H1 (cell line): Measurements from ENCODE around the gene ST6GALNAC3. TPM values are rescaled to one million over a fixed set of nuclear protein-coding genes. Genes with fewer than 3 reads are reported as not detected.

Source experiments
- CTCF ChIA-PET: fragments of 300-600 bp; sonication (Branson Sonifier 250); formaldehyde crosslinking; loops from one replicate; lab custom pipeline; 2021; ENCODE audit not compliant: partially characterized antibody; lab: Charles Lee
- POLR2A ChIA-PET: fragments of 300-600 bp; sonication (Branson Sonifier 250); formaldehyde crosslinking; loops from one replicate; lab custom pipeline; 2021; ENCODE audit warnings: inconsistent platforms; ENCODE audit not compliant: partially characterized antibody; lab: Charles Lee
- DNase-seq, 2 experiments: peaks; one replicate each; pipeline versions ENCODE4 v3.0.0 to v3.0.0-alpha.2; 2010 to 2022; ENCODE audit warnings: low spot score in 2 of 2, low read depth in 1 of 2, mixed read lengths in 1 of 2
- FAIRE-seq: peaks from 2 replicates; lab custom pipeline; 2011; peaks lifted over from hg19 to GRCh38; lab: Jason Lieb, UNC
- H2AFZ ChIP-seq: 2 replicates; pipeline ENCODE4 v1.8.1; 2012; ENCODE audit warnings: low read length, inconsistent platforms
- H2AK5ac ChIP-seq: 2 replicates; pipeline ENCODE4 v1.6.1; 2013; ENCODE audit warnings: low read depth, low read length
- H2BK120ac ChIP-seq: replicated peaks from 2 replicates; pipeline ENCODE3; 2013; ENCODE audit warnings: low read depth, low read length, inconsistent platforms
- H2BK12ac ChIP-seq: 2 replicates; pipeline ENCODE4 v1.6.1; 2013; ENCODE audit warnings: low read depth, low read length
- H2BK15ac ChIP-seq: 2 replicates; pipeline ENCODE4 v1.6.1; 2013; ENCODE audit warnings: low read length
- H2BK20ac ChIP-seq: 2 replicates; pipeline ENCODE4 v1.6.1; 2013; ENCODE audit warnings: low read length
- H2BK5ac ChIP-seq: 2 replicates; pipeline ENCODE4 v1.6.1; 2013; ENCODE audit warnings: low read depth, low read length
- H3K14ac ChIP-seq: 2 replicates; pipeline ENCODE4 v1.6.1; 2013; ENCODE audit warnings: inconsistent platforms; ENCODE audit not compliant: insufficient read length
- H3K18ac ChIP-seq: 2 replicates; pipeline ENCODE4 v1.6.1; 2013; ENCODE audit warnings: low read length; ENCODE audit errors: extremely low read depth
- H3K23ac ChIP-seq: 2 replicates; pipeline ENCODE4 v1.6.1; 2013; ENCODE audit warnings: inconsistent platforms; ENCODE audit not compliant: insufficient read length
- H3K23me2 ChIP-seq: 2 replicates; pipeline ENCODE4 v1.6.1; 2013; ENCODE audit warnings: low read depth, low read length
- H3K27ac ChIP-seq: 2 replicates; pipeline ENCODE4 v1.6.1; 2011; ENCODE audit warnings: low read depth, low read length, inconsistent platforms
- H3K27me3 ChIP-seq, 4 experiments: replicated peaks in 1 of 4; 1 replicate in 1 of 4; 2 replicates in 3 of 4; pipeline versions ENCODE4 v1.6.1 to v1.8.1; 2011 to 2013; ENCODE audit warnings: low read length in 3 of 4, mild to moderate bottlenecking in 3 of 4, inconsistent platforms in 2 of 4, mixed read lengths in 2 of 4, moderate library complexity in 1 of 4; ENCODE audit not compliant: control insufficient read depth in 3 of 4, insufficient read depth in 3 of 4; ENCODE audit errors: extremely low read depth in 1 of 4
- H3K36me3 ChIP-seq, 4 experiments: 2 replicates each; pipeline versions ENCODE4 v1.6.1 to v1.8.1; 2011 to 2013; ENCODE audit warnings: mild to moderate bottlenecking in 4 of 4, low read length in 3 of 4, moderate library complexity in 2 of 4, control low read depth in 1 of 4, inconsistent platforms in 1 of 4; ENCODE audit not compliant: insufficient read depth in 4 of 4, control insufficient read depth in 2 of 4
- H3K4ac ChIP-seq: replicated peaks from 2 replicates; pipeline ENCODE3; 2013; ENCODE audit warnings: low read length, low read depth, mixed read lengths, inconsistent platforms; ENCODE audit not compliant: insufficient read length
- H3K4me1 ChIP-seq, 4 experiments: replicated peaks in 1 of 4; 1 replicate in 1 of 4; 2 replicates in 3 of 4; pipeline versions ENCODE4 v1.6.1 to v1.8.1; 2011 to 2013; ENCODE audit warnings: low read length in 3 of 4, inconsistent platforms in 2 of 4, mixed read lengths in 1 of 4; ENCODE audit not compliant: insufficient read depth in 4 of 4, control insufficient read depth in 3 of 4
- H3K4me2 ChIP-seq, 2 experiments: 2 replicates each; pipeline versions ENCODE4 v1.6.1 to v1.8.1; 2011 to 2013; ENCODE audit warnings: low read depth in 2 of 2, low read length in 2 of 2, control low read depth in 1 of 2, inconsistent platforms in 1 of 2, mild to moderate bottlenecking in 1 of 2; ENCODE audit not compliant: insufficient read depth in 1 of 2
- H3K4me3 ChIP-seq, 4 experiments: fragments of 200-600, 300-600 bp in 1 of 4; sonication (generic), shearing (Covaris generic), sonication (Bioruptor Twin) in 1 of 4; 2 replicates each; pipeline versions ENCODE4 v1.5.1 to v1.8.1; 2011 to 2016; ENCODE audit warnings: low read length in 4 of 4, low read depth in 3 of 4, control low read depth in 2 of 4, inconsistent platforms in 2 of 4, mild to moderate bottlenecking in 2 of 4, mixed read lengths in 1 of 4, moderate library complexity in 1 of 4; ENCODE audit not compliant: insufficient read depth in 2 of 4; ENCODE audit errors: extremely low read depth in 1 of 4
- H3K56ac ChIP-seq: replicated peaks from 2 replicates; pipeline ENCODE3; 2013; ENCODE audit warnings: low read depth, mild to moderate bottlenecking, mixed read lengths, low read length, inconsistent platforms; ENCODE audit not compliant: insufficient read length
- H3K79me1 ChIP-seq: 2 replicates; pipeline ENCODE4 v1.6.1; 2013; ENCODE audit warnings: low read depth, low read length, control low read depth
- H3K79me2 ChIP-seq, 2 experiments: 2 replicates each; pipeline versions ENCODE4 v1.6.1 to v1.8.1; 2012 to 2013; ENCODE audit warnings: low read length in 2 of 2, mild to moderate bottlenecking in 2 of 2, inconsistent platforms in 1 of 2; ENCODE audit not compliant: insufficient read depth in 2 of 2, control insufficient read depth in 1 of 2
- H3K9ac ChIP-seq, 4 experiments: replicated peaks in 1 of 4; 1 replicate in 1 of 4; 2 replicates in 3 of 4; pipeline versions ENCODE4 v1.6.1 to v1.8.1; 2011 to 2013; ENCODE audit warnings: low read depth in 3 of 4, low read length in 3 of 4, control low read depth in 2 of 4, mild to moderate bottlenecking in 2 of 4, moderate library complexity in 2 of 4, inconsistent platforms in 1 of 4; ENCODE audit errors: extremely low read depth in 1 of 4
- H3K9me3 ChIP-seq, 2 experiments: 2 replicates each; pipeline versions ENCODE4 v1.6.1 to v1.8.1; 2012 to 2013; ENCODE audit warnings: mild to moderate bottlenecking in 2 of 2, moderate library complexity in 2 of 2, control low read depth in 1 of 2, inconsistent platforms in 1 of 2, low read depth in 1 of 2, low read length in 1 of 2, mixed read lengths in 1 of 2; ENCODE audit not compliant: insufficient read depth in 2 of 2
- H4K20me1 ChIP-seq, 2 experiments: replicated peaks in 1 of 2; 2 replicates each; pipeline versions ENCODE3 to v1.8.1; 2011 to 2013; ENCODE audit warnings: inconsistent platforms in 2 of 2, low read length in 2 of 2, mild to moderate bottlenecking in 1 of 2; ENCODE audit not compliant: insufficient read depth in 2 of 2, control insufficient read depth in 1 of 2
- H4K5ac ChIP-seq: 2 replicates; pipeline ENCODE4 v1.6.1; 2013; ENCODE audit warnings: low read length, low read depth, mixed read lengths, inconsistent platforms; ENCODE audit not compliant: insufficient read length
- H4K8ac ChIP-seq: 2 replicates; pipeline ENCODE4 v1.8.0; 2013; ENCODE audit warnings: mild to moderate bottlenecking, moderate library complexity, low read length, inconsistent platforms; ENCODE audit not compliant: insufficient read depth; ENCODE audit errors: extremely low read depth
- H4K91ac ChIP-seq: replicated peaks from 2 replicates; pipeline ENCODE3; 2013; ENCODE audit warnings: low read length, mixed read lengths, inconsistent platforms; ENCODE audit not compliant: insufficient read length
- CHD1 ChIP-seq: IDR thresholded peaks from 2 replicates; pipeline ENCODE4 v1.6.1; 2012; ENCODE audit warnings: low read depth, low read length, improper control_type of control experiment
- CREB1 ChIP-seq: IDR thresholded peaks from 2 replicates; pipeline ENCODE4 v1.6.1; 2012; ENCODE audit warnings: inconsistent platforms
- EP300 ChIP-seq, 2 experiments: IDR thresholded peaks; 1 replicate in 1 of 2; 2 replicates in 1 of 2; pipeline ENCODE4 v1.6.1; 2011 to 2012; ENCODE audit warnings: low read depth in 2 of 2, low read length in 2 of 2, mild to moderate bottlenecking in 2 of 2, borderline replicate concordance in 1 of 2, inconsistent platforms in 1 of 2, moderate library complexity in 1 of 2
- EZH2 ChIP-seq: fragments of 200-600 bp; sonication (generic); IDR thresholded peaks from 2 replicates; pipeline ENCODE4 v1.7.1; 2012; ENCODE audit warnings: low read depth, mild to moderate bottlenecking, moderate library complexity, low read length, inconsistent platforms; ENCODE audit not compliant: severe bottlenecking
- HDAC2 ChIP-seq, 2 experiments: fragments of 300-600 bp in 1 of 2; sonication (generic) in 1 of 2; IDR thresholded peaks; 2 replicates each; pipeline ENCODE4 v1.6.1; 2011 to 2012; ENCODE audit warnings: low read depth in 2 of 2, low read length in 2 of 2, mild to moderate bottlenecking in 2 of 2, moderate library complexity in 2 of 2, borderline replicate concordance in 1 of 2, inconsistent platforms in 1 of 2
- JUND ChIP-seq: IDR thresholded peaks from 2 replicates; pipeline ENCODE4 v1.6.1; 2011; ENCODE audit warnings: mild to moderate bottlenecking, improper control_type of control experiment, low read length
- KDM4A ChIP-seq: IDR thresholded peaks from one replicate; pipeline ENCODE4 v1.7.1; 2012; ENCODE audit warnings: low read depth, mild to moderate bottlenecking, moderate library complexity, low read length, inconsistent platforms; ENCODE audit not compliant: severe bottlenecking
- KDM5A ChIP-seq: fragments of 200-600 bp; IDR thresholded peaks from 2 replicates; pipeline ENCODE4 v1.7.1; 2012; ENCODE audit warnings: mild to moderate bottlenecking, low read length, inconsistent platforms, mixed read lengths
- MAFK ChIP-seq: IDR thresholded peaks from 2 replicates; pipeline ENCODE4 v1.6.1; 2012; ENCODE audit warnings: low read depth, mild to moderate bottlenecking, improper control_type of control experiment, low read length
- NANOG ChIP-seq: IDR thresholded peaks from 2 replicates; pipeline ENCODE4 v1.6.1; 2011; ENCODE audit warnings: low read length, low read depth, mild to moderate bottlenecking, inconsistent platforms; ENCODE audit not compliant: insufficient read depth, poor library complexity, severe bottlenecking
- SUZ12 ChIP-seq: fragments of 200-600 bp; sonication (generic); IDR thresholded peaks from 2 replicates; pipeline ENCODE4 v1.6.1; 2012; ENCODE audit warnings: mild to moderate bottlenecking, inconsistent platforms, low read length, moderate library complexity, mixed read lengths
- WGBS, 2 experiments: shearing (Covaris generic) in 1 of 2; methylation state at CpG; one replicate each; pipeline versions ENCODE4 v1.1.6 to v1.1.7; 2013 to 2015; ENCODE audit warnings: low lambda C conversion rate in 2 of 2, mixed read lengths in 2 of 2, inconsistent platforms in 1 of 2, low coverage in 1 of 2, missing lambda C conversion rate in 1 of 2; ENCODE audit not compliant: insufficient replicate concordance in 2 of 2, insufficient coverage in 1 of 2, insufficient read length in 1 of 2; ENCODE audit errors: extremely low coverage in 1 of 2, missing lambda C conversion rate in 1 of 2; 5-methylcytosine and 5-hydroxymethylcytosine counted together
- polyA plus RNA-seq, 7 experiments: library from polyadenylated mRNA; depleted of rRNA in 3 of 7; stranded (reverse) in 5 of 7; unstranded in 2 of 7; fragments of >200 nt in 5 of 7; fragments of 200-250 nt in 2 of 7; gene quantifications; 1 replicate in 5 of 7; 2 replicates in 1 of 7; 4 replicates in 1 of 7; pipeline versions ENCODE4 v1.2.1 to v1.2.3, GENCODE V29; 2011 to 2013; ENCODE audit warnings: missing spikeins in 2 of 7, mixed read lengths in 2 of 7
- total RNA-seq: library from RNA; stranded (reverse); fragmentation: NEBNext Ultra II Directional; extraction: Animal tissue kit (Norgen Biotek cat#: 25700); gene quantifications from 2 replicates; pipeline ENCODE4 v1.2.1, GENCODE V29; 2021

The ST6GALNAC3 gene
- total and polyA plus RNA-seq, 2 of the 8 experiments (the other 6 are each of a cell fraction or from before 2014, with no cell fraction given), result 4.9 to 19.0 TPM

- Histone ChIP-seq H2BK20ac (no peak overlapping the region), H3K4me1 (peaks cover 0 to 17% (median 0%) of the 10 kb centered on the region in 4 experiments; a peak in 3 of 7 replicates), H2AFZ (no peak overlapping the region), H4K5ac (no peak overlapping the region), H2BK12ac (no peak overlapping the region), H3K4me3 (no peak overlapping the region), H4K20me1 (peaks cover 4 to 5% of the 10 kb centered on the region in 2 experiments), H2BK5ac (no peak overlapping the region), H3K79me2 (peaks cover 0 to 82% of the 10 kb centered on the region in 2 experiments; a peak in 2 of 4 replicates), H3K23ac (no peak overlapping the region), H3K9me3 (no peaks in the 10 kb centered on the region), H2BK15ac (no peak overlapping the region), H3K56ac (no peak overlapping the region), H3K36me3 (no peaks in the 10 kb centered on the region), H4K91ac (no peak overlapping the region), H3K9ac (no peak overlapping the region), H3K23me2 (no peaks in the 10 kb centered on the region), H2BK120ac (no peak overlapping the region), H4K8ac (no peak overlapping the region), H3K18ac (no peak overlapping the region), H3K4me2 (no peak overlapping the region), H3K27me3 (no peaks in the 10 kb centered on the region), H3K27ac (no peak overlapping the region), H3K14ac (no peak overlapping the region), H2AK5ac (no peak overlapping the region), H3K4ac (no peak overlapping the region), H3K79me1 (peaks cover 6% of the 10 kb centered on the region)
- WGBS, 2 experiments, result 83% methylated on average over 4 of the region's 4 CpGs; no CpG with 5 or more reads in 1 of the 2 experiments
- ChIA-PET CTCF (no interaction called here), POLR2A (interaction anchor here (1.5 kb wide), 1 partner anchor 9 kb away, joined by 6 read pairs; the partner anchor contains the start of gene ST6GALNAC3)
- FAIRE-seq, result no peak
- no peak for DNase-seq
- TF ChIP-seq EZH2, result no peak
- TF ChIP-seq JUND, result no peak
- no peak for TF ChIP-seq EP300 (IDR thresholded peaks at IDR 0.05; ENCODE audit: borderline replicate concordance in 1 of 2, low read depth in 2 of 2, low read length in 2 of 2)
- TF ChIP-seq NANOG, result no peak
- no peak for TF ChIP-seq KDM5A
- no peak for TF ChIP-seq CREB1
- no peak for TF ChIP-seq SUZ12
- no peak for TF ChIP-seq MAFK
- TF ChIP-seq HDAC2 (IDR thresholded peaks at IDR 0.05; ENCODE audit: borderline replicate concordance in 1 of 2, low read depth in 2 of 2, low read length in 2 of 2), result no peak
- no peak for TF ChIP-seq KDM4A
- TF ChIP-seq CHD1, result no peak
These were observed 9.6 kb downstream of the ST6GALNAC3 start for GRCh38 chr1:76084029-76084627.
